Memory B cell (primary cell): ENCODE data around the gene TMA7.

Source experiments
- ATAC-seq: fragments of 150-1000 bp; cut with Tn5 transposase; 2 replicates; pipeline ENCODE4 v1.10.0; 2021; ENCODE audit warnings: low read depth, mild to moderate bottlenecking, moderate library complexity
- DNase-seq, 2 donors: peaks; one replicate each; pipeline ENCODE4 v3.0.0; 2022; ENCODE audit warnings: low spot score in 2 of 2
- H3K27ac Mint-ChIP-seq: one replicate; pipeline ENCODE4 v1.8.0; 2022; ENCODE audit warnings: mild to moderate bottlenecking, moderate library complexity, mixed read lengths
- H3K27me3 Mint-ChIP-seq: one replicate; pipeline ENCODE4 v1.8.0; 2022; ENCODE audit warnings: mixed read lengths
- H3K36me3 Mint-ChIP-seq: one replicate; pipeline ENCODE4 v1.8.0; 2022; ENCODE audit warnings: mild to moderate bottlenecking, mixed read lengths
- H3K4me1 Mint-ChIP-seq: one replicate; pipeline ENCODE4 v1.8.0; 2022; ENCODE audit warnings: mixed read lengths
- H3K4me3 Mint-ChIP-seq: one replicate; pipeline ENCODE4 v1.8.0; 2022; ENCODE audit warnings: mild to moderate bottlenecking, moderate library complexity, mixed read lengths
- H3K9me3 Mint-ChIP-seq: one replicate; pipeline ENCODE4 v1.8.0; 2022; ENCODE audit warnings: mixed read lengths

The TMA7 gene

GRCh38 chr3:48404440-48405342, 35.4 kb upstream of the TMA7 start:
- Mint-ChIP-seq H3K4me3 (no peak overlapping the region), H3K4me1 (no peaks in the 10 kb centered on the region), H3K27ac (no peak overlapping the region), H3K27me3 (no peaks in the 10 kb centered on the region), H3K36me3 (no peaks in the 10 kb centered on the region), H3K9me3 (no peaks in the 10 kb centered on the region)
- DNase-seq (no peak), ATAC-seq (no peak)

- Mint-ChIP-seq H3K36me3 (no peaks in the 10 kb centered on the region), H3K9me3 (no peaks in the 10 kb centered on the region), H3K4me3 (no peak overlapping the region), H3K27me3 (no peaks in the 10 kb centered on the region), H3K27ac (no peak overlapping the region), H3K4me1 (no peaks in the 10 kb centered on the region)
- DNase-seq (no peak), ATAC-seq (no peak)
Observed at GRCh38 chr3:48405343-48405881, 34.6 kb upstream of the TMA7 start.

GRCh38 chr3:48405971-48406370, 34.1 kb upstream of the TMA7 start:
- DNase-seq, result no peak
- no peak overlapping the region for H3K27ac Mint-ChIP-seq
- H3K27me3 Mint-ChIP-seq, result no peaks in the 10 kb centered on the region

GRCh38 chr3:48406443-48407431, 33.3 kb upstream of the TMA7 start:
- H3K4me1 Mint-ChIP-seq, result no peaks in the 10 kb centered on the region
- DNase-seq, result no peak
- no peak for ATAC-seq
- no peaks in the 10 kb centered on the region for H3K9me3 Mint-ChIP-seq
- H3K27me3 Mint-ChIP-seq, result no peaks in the 10 kb centered on the region
- H3K27ac Mint-ChIP-seq, result no peak overlapping the region
- no peaks in the 10 kb centered on the region for H3K36me3 Mint-ChIP-seq
- no peak overlapping the region for H3K4me3 Mint-ChIP-seq

More at GRCh38 chr3:48405971-48406370, 34.1 kb upstream of the TMA7 start:
- Mint-ChIP-seq H3K9me3 (no peaks in the 10 kb centered on the region), H3K4me1 (no peaks in the 10 kb centered on the region), H3K4me3 (no peak overlapping the region), H3K36me3 (no peaks in the 10 kb centered on the region)
- ATAC-seq, result no peak

- no peaks in the 10 kb centered on the region for H3K27me3 Mint-ChIP-seq
- ATAC-seq (no peak), DNase-seq (no peak)
- no peaks in the 10 kb centered on the region for H3K4me1 Mint-ChIP-seq
- H3K27ac Mint-ChIP-seq, result no peak overlapping the region
- no peaks in the 10 kb centered on the region for H3K9me3 Mint-ChIP-seq
- no peaks in the 10 kb centered on the region for H3K36me3 Mint-ChIP-seq
- H3K4me3 Mint-ChIP-seq, result no peak overlapping the region
Observed at GRCh38 chr3:48407542-48408099, 32.4 kb upstream of the TMA7 start.

- Mint-ChIP-seq H3K36me3 (no peaks in the 10 kb centered on the region), H3K27me3 (no peaks in the 10 kb centered on the region), H3K9me3 (no peaks in the 10 kb centered on the region), H3K4me1 (no peaks in the 10 kb centered on the region), H3K27ac (no peak overlapping the region), H3K4me3 (no peak overlapping the region)
- DNase-seq, result no peak
- no peak for ATAC-seq
Observed at GRCh38 chr3:48408823-48409281, 31.2 kb upstream of the TMA7 start.

GRCh38 chr3:48409291-48410201, 30.5 kb upstream of the TMA7 start:
- peaks cover 2% of the 10 kb centered on the region for H3K27me3 Mint-ChIP-seq
- no peak for DNase-seq
- no peaks in the 10 kb centered on the region for H3K4me1 Mint-ChIP-seq
- H3K36me3 Mint-ChIP-seq, result no peaks in the 10 kb centered on the region
- no peaks in the 10 kb centered on the region for H3K9me3 Mint-ChIP-seq
- no peak overlapping the region for H3K4me3 Mint-ChIP-seq
- no peak for ATAC-seq
- no peak overlapping the region for H3K27ac Mint-ChIP-seq

- ATAC-seq (no peak), DNase-seq (no peak)
- peaks cover 2% of the 10 kb centered on the region for H3K27me3 Mint-ChIP-seq
- H3K9me3 Mint-ChIP-seq, result no peaks in the 10 kb centered on the region
- H3K27ac Mint-ChIP-seq, result no peak overlapping the region
- no peaks in the 10 kb centered on the region for H3K4me1 Mint-ChIP-seq
- no peaks in the 10 kb centered on the region for H3K36me3 Mint-ChIP-seq
- H3K4me3 Mint-ChIP-seq, result no peak overlapping the region
Observed at GRCh38 chr3:48410205-48411040, 29.6 kb upstream of the TMA7 start.

GRCh38 chr3:48411041-48411588, 28.9 kb upstream of the TMA7 start:
- no peak for ATAC-seq
- Mint-ChIP-seq H3K4me3 (no peak overlapping the region), H3K36me3 (no peaks in the 10 kb centered on the region), H3K4me1 (no peaks in the 10 kb centered on the region), H3K9me3 (no peaks in the 10 kb centered on the region), H3K27me3 (peaks cover 2% of the 10 kb centered on the region), H3K27ac (no peak overlapping the region)
- no peak for DNase-seq

GRCh38 chr3:48411606-48412374, 28.3 kb upstream of the TMA7 start:
- no peak for DNase-seq
- no peak overlapping the region for H3K27ac Mint-ChIP-seq

GRCh38 chr3:48412375-48413001, 27.6 kb upstream of the TMA7 start:
- Mint-ChIP-seq H3K4me3 (no peak overlapping the region), H3K9me3 (no peaks in the 10 kb centered on the region), H3K27ac (no peak overlapping the region), H3K36me3 (no peaks in the 10 kb centered on the region), H3K27me3 (peaks cover 2% of the 10 kb centered on the region), H3K4me1 (no peaks in the 10 kb centered on the region)
- no peak for ATAC-seq
- no peak for DNase-seq

More at GRCh38 chr3:48411606-48412374, 28.3 kb upstream of the TMA7 start:
- H3K4me3 Mint-ChIP-seq, result no peak overlapping the region
- no peak for ATAC-seq
- no peaks in the 10 kb centered on the region for H3K4me1 Mint-ChIP-seq
- no peaks in the 10 kb centered on the region for H3K36me3 Mint-ChIP-seq
- peaks cover 2% of the 10 kb centered on the region for H3K27me3 Mint-ChIP-seq
- no peaks in the 10 kb centered on the region for H3K9me3 Mint-ChIP-seq
